ENCODE data around the gene ME1.
"Not testable (repeated sequence)": the region's sequence is repeated elsewhere in the genome, so short reads cannot be mapped to it uniquely, and the experiment has no call there.

GRCh38 chr6:83287298-83287697 lies 143.6 kb downstream of the ME1 start:
- not testable (repeated sequence) for TF ChIP-seq CTCF (IDR thresholded peaks at IDR 0.05; ENCODE audit: low read depth, low read length); POLR2A (IDR thresholded peaks at IDR 0.05; ENCODE audit: extremely low read depth, insufficient read length); MYC (IDR thresholded peaks at IDR 0.05; ENCODE audit: low read depth, low read length); MAX (IDR thresholded peaks at IDR 0.05; ENCODE audit: low read depth, low read length)
